Stimulated activated CD4-positive, alpha-beta T cell treated with anti-CD3 and anti-CD28 coated beads, Interleukin-12 subunit alpha, Interleukin-12 subunit beta, amount 100 ng/mL, for 24 hours (primary cell): ENCODE data around the gene GALR2.
"Not testable (repeated sequence)": the region's sequence is repeated elsewhere in the genome, so short reads cannot be mapped to it uniquely, and the experiment has no call there.

ENCODE experiments used
- DNase-seq, 2 experiments: peaks; one replicate each; pipeline ENCODE4 v3.0.0-alpha.2; 2020; ENCODE audit warnings: low read depth in 2 of 2

GALR2 gene, protein sequence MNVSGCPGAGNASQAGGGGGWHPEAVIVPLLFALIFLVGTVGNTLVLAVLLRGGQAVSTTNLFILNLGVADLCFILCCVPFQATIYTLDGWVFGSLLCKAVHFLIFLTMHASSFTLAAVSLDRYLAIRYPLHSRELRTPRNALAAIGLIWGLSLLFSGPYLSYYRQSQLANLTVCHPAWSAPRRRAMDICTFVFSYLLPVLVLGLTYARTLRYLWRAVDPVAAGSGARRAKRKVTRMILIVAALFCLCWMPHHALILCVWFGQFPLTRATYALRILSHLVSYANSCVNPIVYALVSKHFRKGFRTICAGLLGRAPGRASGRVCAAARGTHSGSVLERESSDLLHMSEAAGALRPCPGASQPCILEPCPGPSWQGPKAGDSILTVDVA

GRCh38 chr17:76074390-76075363, at the start of gene GALR2:
GALR2 (plus strand) TSS chr17:76074781; CDS start chr17:76074884, 103 bp downstream.
- no peak for DNase-seq

- no peak for DNase-seq
Observed at GRCh38 chr17:76025294-76025693, 49.3 kb upstream of the GALR2 start.

DNA sequence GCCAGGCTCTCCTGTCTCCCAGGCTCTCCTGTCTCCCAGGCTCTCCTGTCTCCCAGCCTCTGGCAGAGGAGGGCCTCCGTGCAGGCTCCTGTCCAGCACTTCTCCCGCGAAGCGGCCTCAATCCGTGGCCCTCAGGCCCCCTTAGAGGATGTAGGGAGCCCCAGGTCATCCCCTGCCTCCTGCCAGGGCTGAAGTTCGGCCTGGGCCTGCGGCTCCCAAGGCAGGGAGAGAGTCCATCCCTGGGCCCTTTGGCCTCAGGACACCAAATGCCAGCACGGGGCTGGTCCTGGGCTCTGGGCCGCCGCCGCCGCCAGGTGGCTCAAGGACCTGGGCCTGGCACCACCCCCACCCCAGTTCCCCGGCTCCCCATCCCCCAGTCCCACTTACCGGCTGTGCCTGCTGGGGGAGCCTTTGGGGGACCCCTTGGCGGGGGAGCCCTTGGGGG, 47.8 kb upstream of the GALR2 start:
- no peak for DNase-seq

DNA sequence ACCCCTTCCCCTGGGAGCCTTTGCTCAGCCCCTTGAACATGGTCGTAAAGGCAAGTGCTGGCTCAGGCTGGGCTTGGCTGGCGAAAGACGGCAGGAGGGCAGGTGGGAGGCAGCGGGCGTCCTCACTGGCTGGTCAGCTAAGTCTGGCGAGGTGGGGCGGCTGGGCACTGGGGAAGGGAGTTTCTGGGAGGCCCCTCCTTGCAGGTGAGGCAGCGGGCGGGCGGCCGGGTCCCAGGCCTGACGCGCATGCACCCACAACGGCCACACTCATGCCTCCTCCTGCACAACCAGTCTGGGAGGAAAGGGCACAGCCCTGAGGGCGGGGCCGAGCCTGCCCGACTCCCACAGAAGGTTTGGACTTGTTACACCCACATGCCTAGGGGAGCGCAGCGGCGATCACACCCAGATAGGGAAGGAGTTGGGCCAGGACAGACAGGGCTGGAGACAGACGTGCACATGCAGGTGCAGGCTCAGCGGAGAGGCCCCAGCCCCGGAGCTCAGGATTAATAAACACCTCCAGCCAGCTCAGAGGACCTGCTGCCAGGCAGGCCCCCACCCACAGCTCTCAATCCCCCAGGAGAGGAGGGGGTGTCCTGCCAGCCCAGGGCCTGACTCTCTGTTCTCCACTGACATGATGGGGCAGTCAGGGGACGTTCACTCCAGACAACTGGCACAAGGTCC, 47.3 kb upstream of the GALR2 start, which contains the start of gene EVPL:
TSS of gene EVPL (minus strand) at position 148 of the 681 bp plus-strand sequence. CDS start at position 40, 108 bp downstream.
- DNase-seq: no peak

DNA sequence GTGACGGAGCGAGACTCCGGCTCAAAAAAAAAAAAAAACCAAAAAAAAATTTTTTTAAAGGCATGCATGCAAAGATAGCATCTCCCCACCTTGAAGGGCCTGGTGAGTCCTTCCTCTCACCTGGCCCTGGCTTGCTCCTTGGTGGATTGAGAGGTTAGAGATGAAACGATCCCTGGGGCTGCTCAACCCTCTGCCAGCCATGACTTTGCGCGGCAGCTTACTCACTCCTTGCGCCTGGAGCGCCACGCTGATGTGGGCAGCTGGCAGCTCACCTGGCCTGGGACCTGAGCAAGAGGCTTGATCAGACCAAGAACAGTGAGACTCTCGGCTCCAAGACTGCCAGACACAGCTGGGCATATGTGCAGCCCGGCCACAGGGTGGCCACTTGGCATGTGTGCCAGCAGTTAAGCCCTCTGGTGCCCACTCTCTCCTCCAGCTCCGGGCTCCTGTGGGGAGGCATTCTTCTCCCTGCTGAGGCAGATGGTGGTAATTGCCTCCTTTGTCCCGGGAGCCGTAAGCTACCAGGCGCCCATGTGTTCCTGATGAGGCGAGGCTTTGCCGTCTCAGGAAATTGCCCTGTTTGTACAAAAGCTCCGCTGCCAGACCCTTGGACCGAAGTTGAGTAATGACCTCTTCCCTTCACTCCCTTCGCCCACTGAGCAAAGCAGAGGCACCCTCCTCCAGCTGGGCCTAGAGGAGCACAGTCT, 42.4 kb upstream of the GALR2 start:
- DNase-seq: no peak

DNA sequence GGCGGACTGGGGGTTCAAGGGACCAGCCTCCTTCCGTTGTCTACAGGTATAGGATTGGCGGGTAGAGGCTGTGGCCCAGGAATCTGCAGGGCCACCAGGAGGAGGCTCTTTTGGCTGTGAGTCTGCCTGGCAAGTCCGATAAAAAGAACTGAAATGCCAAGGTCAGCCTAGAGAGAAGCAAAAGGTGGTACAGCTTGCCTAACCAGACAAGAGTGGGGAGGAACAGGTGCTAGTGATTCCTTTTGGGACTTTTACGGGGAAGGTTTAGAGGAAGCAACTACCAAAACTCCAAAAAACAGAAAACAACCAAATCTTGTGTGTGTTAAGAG, 41.8 kb upstream of the GALR2 start:
- no peak for DNase-seq

- no peak for DNase-seq
Observed at GRCh38 chr17:76033139-76033538, 41.4 kb upstream of the GALR2 start.

- DNase-seq: no peak
Observed at GRCh38 chr17:76034428-76035350, 39.9 kb upstream of the GALR2 start.

- DNase-seq: no peak
Observed at GRCh38 chr17:76036497-76037261, 37.9 kb upstream of the GALR2 start.

- no peak for DNase-seq
Observed at GRCh38 chr17:76038050-76038449, 36.5 kb upstream of the GALR2 start.

- no peak for DNase-seq
Observed at GRCh38 chr17:76039121-76039520, 35.5 kb upstream of the GALR2 start.

GRCh38 chr17:76040376-76040775, 34.2 kb upstream of the GALR2 start:
- DNase-seq: no peak

GRCh38 chr17:76042868-76043267, 31.7 kb upstream of the GALR2 start:
- not testable (repeated sequence) for DNase-seq

DNA sequence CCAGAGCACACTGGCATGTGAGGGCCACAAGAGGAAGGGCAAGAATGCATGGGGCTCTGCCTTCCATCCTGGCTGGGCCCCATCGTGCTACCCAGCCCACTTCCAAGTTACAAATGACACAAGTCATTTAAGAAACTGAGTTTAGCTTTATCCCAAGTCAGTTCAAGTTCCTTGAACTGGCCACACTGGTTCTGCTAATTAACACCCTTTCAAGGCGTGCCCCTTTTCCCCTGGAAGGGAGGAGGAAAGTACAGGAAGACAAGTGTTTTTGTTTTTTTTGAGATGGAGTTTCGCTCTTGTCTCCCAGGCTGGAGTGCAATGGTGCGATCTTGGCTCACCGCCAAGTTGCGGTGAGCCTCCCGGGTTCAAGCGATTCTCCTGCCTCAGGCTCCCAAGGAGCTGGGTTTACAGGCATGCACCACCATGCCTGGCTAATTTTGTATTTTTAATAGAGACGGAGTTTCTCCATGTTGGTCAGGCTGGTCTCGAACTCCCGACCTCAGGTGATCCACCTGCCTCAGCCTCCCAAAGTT, 30.0 kb upstream of the GALR2 start:
- not testable (repeated sequence) for DNase-seq

GRCh38 chr17:76046064-76046463, 28.5 kb upstream of the GALR2 start:
- no peak for DNase-seq

DNA sequence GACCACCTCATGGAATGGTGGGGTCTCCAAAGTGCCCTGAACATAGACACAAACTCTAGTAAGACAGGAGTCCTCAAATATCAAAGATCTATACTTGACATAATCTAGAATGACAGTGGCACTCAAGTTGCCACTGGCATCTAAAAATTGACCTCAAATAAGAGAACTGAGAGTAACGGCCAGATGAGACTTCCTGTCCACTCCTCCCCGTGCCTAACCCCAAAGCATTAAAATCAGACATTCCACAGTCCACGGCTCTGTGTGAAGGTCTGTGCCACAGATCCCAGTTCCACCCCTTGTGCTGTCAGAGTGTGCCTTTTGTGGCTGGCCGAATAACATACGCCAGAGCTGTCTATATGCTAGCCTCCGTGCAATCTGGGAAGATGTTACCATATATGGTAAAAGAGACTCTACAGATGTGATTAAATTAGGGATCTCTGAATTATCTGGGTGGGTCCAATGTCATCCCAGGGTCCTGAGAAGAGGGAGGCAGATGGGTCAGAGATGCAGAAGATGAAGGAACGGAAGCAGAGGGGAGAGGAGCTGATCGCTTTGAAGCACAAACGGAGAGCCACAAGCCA, 26.5 kb upstream of the GALR2 start:
- DNase-seq: no peak

- DNase-seq: no peak
Observed at GRCh38 chr17:76048711-76049110, 25.9 kb upstream of the GALR2 start.

DNA sequence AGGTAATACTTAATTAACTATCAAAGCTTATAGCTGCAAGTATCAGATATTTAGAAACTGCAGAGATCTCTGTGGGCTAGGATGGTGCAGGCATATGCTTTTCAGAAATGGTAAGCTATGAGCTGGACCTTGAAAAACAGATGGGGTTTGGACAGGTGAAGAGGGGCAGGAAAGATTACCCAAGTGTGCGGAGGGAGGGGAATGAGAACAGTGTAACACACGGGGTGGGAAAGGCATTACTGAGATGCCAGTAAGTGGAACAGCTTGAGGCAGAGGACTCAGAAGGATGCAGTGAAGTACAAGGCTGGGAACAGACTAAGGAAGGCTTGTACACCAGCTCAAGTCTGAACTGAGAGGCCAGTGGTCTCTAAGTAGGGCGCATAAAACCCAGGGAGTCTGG, 25.3 kb upstream of the GALR2 start:
- DNase-seq: no peak
